NCI-H748 treated with DMSO at 0.1 percent for 48 hours (cell line): ENCODE measurements around the gene FDX2.

Experiments used
- DNase-seq: peaks from one replicate; lab custom pipeline; 2025; lab: John Stamatoyannopoulos, UW

The FDX2 gene

GRCh38 chr19:10332965-10333757 lies 17.3 kb upstream of the FDX2 start, which contains the start of gene RAVER1:
TSS of gene RAVER1 (minus strand) at chr19:10333529. CDS start at chr19:10333507, 22 bp downstream.
- peak; percentile 78 for DNase-seq

DNA sequence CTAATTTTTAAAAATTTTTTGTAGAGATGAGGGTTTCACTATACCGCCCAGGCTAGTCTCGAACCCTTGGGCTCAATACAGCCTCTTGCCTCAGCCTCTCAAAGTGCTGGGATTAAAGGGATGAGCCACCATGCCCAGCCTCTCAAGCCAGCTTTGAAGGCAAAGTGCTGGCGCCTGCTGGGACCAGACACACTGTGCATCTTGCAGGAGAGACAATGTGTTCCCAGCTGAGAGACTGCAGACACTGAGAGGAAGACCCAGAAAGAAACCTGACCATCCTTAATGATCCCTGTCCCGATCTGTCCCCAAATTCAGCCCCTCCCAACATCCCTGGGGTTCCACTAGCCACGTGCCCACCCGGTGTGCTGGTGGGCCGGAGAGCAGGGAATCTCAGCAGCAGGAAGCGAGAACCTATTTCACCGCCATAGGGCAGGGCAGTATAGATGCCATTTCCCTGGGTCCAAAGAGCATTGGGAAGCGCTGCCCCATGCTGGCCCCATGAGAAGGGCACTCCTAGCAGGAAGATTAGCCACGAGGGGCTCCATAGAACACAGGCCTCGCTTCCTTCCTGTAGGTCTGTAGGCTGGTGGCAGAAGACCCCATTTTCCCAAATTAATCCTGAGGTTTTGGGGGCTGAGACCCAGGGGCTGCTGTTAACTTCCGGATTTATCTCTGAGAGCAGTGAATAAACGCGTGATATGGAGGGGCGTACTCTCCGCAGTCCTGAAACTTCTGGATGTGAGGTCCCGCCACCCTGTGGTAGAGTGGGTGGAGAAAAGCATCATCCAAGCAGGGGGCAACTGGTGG lies 16.5 kb upstream of the FDX2 start:
- DNase-seq, result no peak

DNA sequence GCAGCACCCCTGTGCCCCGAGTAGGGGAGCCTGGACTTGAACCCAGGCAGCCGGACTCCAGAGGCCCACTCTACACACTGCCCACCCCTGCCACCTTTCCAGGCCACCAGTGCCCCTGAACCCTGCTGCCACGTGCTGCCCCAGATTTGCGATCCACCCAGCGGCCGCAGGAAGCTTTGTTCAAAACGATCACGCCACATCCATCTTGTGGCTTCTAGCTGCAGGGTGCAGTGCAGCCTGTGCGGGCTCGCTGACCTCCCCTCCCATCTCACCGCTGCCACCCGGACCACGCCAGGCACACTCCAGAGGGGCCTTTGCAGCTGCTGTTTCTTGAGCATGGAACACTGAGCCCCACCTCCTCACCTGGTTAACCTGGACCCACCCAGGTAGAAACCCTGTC lies 13.7 kb upstream of the FDX2 start:
- DNase-seq, result no peak

- DNase-seq, result no peak
Observed at GRCh38 chr19:10328558-10329429, 13.0 kb upstream of the FDX2 start.

DNA sequence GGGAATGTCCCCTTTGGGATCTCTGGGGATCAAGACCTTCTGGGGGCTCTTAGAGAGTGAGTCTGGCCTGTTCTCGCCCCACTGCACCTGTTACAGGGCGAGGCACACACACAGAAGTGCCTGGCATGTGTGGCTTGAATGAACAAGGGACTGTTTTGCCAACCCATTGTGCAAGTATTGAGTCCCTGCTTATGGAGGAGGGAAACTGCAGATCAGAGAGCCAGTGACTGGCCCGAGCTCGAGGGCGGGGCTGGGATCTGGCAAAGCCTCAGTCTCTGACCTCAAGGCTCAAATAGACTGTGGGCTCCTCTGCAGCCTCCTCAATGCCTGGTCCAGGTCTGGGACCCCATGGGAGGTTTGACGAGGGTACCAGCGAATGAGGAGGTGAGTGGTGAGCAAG lies 12.0 kb upstream of the FDX2 start:
- no peak for DNase-seq

DNA sequence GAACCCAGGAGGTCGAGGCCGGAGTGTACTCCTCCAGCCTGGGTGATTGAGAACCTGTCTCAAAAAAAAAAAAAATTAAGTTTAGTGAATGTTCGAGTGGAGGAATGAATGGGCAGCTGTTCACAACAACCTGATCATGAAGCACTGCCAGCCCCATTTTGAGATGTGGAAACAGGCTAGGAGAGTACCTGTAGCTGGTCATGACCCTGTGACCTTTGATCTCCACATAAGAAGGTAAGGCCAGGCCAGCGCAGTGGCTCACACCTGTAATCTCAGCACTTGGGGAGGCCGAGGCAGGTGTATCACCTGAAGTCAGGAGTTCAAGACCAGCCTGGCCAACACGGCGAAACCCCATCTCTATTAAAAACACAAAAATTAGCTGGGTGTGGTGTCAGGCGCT lies 9.9 kb upstream of the FDX2 start:
- no peak for DNase-seq

DNA sequence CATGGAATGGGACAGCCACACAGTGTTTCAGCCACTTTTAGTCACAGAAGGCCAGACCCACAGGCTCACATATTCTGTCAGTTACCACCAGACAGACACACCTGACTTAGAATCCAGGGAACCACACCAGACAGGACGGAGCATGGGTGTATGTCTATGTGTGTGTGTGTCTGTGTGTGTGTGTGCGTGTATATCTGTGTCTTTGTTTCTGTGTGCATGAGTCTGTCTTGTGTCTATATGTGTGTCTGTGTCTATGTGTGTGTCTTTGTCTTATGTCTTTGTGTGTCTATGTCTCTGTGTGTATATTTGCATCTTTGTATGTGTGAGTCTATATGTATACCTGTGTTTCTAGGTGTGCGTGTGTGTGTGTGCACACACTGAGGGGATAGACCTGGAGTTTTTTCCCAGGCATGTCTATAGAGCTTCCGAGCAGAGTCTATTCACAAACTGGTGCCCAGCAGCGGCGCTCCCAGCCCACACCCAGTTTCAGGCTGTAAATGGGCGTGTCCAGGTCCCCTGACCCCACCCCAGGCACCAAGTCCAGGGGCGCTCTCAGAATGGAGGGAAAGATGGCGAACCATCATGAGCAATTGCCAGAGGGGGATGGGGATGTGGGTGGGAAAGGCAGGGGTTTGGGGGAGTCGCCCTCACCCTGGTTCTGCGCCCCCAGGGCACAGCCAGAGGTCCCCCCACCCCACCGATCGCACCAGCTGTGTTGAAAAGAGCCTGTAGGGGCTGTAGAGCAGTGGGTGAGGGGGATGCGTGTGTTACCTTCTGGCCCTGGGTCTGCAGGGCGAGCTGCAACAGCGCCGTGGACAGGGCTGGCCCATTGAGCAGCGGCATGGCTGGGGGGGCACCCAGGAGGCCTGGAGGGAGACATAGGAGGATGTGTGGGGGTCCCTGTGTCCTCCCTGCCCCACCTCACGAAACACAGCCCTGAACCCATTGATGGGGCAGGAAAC lies 6.3 kb upstream of the FDX2 start:
- no peak for DNase-seq

DNA sequence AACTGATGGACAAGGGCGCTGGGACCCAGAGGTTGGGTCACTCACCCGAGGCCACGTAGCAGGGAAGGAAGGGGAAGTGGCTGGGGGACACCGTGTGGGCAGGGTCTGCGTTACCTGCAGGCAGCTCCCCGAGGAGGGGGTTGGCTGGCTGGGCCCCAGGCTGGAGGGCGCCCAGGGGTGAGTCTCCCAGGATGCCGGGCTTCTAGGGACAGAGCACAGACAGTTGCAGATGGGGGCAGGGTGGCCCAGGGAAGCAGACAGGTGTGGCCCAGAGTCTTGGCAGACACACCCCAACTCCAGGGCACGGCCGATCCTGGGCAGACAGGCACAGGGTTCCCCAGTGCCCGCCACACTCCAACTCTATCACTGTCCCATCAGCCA lies 5.6 kb upstream of the FDX2 start:
- no peak for DNase-seq

DNA sequence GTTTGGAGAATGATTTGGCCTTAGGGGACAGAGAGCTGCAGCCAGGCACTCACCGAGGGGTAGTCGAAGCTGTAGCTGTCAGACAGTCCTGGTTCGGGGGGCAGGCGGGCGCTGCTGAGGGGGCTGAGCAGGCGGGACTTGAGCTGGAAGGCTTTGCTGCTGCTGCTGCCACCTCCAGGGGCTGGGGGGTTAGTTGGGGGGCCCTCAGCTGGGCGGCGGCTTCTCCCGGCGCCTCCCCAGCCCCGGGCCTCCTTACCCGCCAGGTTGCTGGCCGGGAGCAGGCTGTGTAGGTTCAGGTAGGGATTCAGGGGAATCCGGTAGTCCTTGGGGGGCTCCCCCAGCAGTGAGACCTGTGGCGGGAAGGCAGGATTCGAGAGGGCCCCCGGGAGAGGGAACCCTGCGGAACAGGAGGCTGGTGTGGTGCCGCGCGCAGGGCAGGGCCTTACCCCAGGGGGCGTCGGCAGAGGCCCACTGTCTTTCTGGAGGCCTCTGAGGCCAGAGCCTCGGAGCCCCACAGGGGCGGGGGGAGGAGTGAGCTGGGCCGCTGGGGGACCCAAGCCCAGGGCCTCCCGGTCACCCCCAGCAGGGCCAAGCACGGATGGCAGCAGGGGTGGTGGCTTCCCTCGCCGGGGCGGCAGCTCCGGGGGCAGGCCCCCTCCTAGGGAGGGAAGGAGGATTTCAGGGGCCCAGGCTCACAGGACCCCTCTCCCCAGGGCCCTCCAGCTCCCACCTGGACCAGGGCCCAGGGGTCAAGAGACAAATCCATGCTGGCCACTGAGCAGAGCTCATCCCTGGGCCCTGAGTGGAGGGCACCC lies 5.0 kb upstream of the FDX2 start:
- no peak for DNase-seq

- DNase-seq, result no peak
Observed at GRCh38 chr19:10318807-10319682, 3.2 kb upstream of the FDX2 start.

GRCh38 chr19:10317857-10318462 lies 2.1 kb upstream of the FDX2 start:
- no peak for DNase-seq

DNA sequence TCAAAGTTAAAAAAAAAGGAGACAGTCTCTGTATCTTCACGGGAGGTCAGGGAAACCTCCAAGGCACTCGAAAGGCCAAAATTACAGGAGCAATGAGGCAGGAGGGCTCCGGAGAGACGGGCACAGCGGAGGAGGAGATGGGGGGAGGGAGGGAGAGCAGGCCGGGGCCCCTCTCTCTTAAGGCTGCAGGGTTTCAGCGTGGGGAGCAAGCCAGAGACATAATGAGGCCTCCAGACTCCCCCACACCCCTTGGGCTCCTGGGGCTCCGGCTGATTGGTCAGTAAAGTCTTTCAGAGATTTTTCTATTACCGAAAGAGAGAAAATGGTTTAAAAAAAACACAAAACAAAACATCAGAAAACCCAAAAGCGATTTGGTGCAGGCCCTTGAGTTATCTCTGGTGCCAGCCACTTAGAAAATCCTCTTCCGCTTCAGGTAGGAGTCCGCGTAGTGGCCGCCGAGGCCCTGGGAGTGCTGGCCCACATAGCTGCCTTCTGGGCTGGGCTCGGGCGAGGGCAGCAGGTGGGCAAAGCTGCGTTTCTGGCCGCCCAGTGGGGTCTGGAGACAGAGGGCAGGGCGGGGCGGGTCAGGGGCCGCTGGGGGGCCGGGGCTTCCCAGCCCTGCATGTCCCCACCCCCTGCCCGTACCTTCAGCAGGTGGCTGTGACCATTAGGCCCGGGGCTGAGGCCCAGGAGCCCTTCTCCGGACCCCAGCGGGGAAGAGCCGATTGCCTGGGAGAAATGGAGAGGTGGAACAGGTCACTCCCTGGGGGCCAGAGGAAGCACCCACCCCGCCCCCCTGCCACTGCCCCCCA lies 1.4 kb upstream of the FDX2 start:
- no peak for DNase-seq

GRCh38 chr19:10316229-10317044 lies 622 bp upstream of the FDX2 start:
- DNase-seq, result no peak

- DNase-seq, result no peak
Observed at GRCh38 chr19:10309423-10309822, 6.4 kb downstream of the FDX2 start, which contains the start of gene ZGLP1. TSS of gene ZGLP1 (minus strand) at chr19:10309815.

GRCh38 chr19:10306327-10306726 lies 9.5 kb downstream of the FDX2 start:
- DNase-seq, result no peak

GRCh38 chr19:10305139-10305806 lies 10.5 kb downstream of the FDX2 start:
- no peak for DNase-seq
